Measurements from ENCODE around the gene SETBP1. TPM values are rescaled to one million over a fixed set of nuclear protein-coding genes. Genes with fewer than 3 reads are reported as not detected.

Gene SETBP1
- polyA plus RNA-seq, 1 experiment = 0.71 TPM

- Histone ChIP-seq H3K27ac (ENCODE audit: low read depth, low read length) (no peak overlapping the region), H3K27me3 (ENCODE audit: control insufficient read depth, insufficient read depth, low read length) (peaks cover 2% of the 10 kb centered on the region), H3K9me3 (ENCODE audit: control insufficient read depth, insufficient read depth, low read length) (no peaks in the 10 kb centered on the region), H3K4me3 (ENCODE audit: low read depth, low read length) (no peak overlapping the region)
- POLR2A ChIA-PET = no interaction called here
- CTCF ChIA-PET = no interaction called here
- TF ChIP-seq, protein P1, sequence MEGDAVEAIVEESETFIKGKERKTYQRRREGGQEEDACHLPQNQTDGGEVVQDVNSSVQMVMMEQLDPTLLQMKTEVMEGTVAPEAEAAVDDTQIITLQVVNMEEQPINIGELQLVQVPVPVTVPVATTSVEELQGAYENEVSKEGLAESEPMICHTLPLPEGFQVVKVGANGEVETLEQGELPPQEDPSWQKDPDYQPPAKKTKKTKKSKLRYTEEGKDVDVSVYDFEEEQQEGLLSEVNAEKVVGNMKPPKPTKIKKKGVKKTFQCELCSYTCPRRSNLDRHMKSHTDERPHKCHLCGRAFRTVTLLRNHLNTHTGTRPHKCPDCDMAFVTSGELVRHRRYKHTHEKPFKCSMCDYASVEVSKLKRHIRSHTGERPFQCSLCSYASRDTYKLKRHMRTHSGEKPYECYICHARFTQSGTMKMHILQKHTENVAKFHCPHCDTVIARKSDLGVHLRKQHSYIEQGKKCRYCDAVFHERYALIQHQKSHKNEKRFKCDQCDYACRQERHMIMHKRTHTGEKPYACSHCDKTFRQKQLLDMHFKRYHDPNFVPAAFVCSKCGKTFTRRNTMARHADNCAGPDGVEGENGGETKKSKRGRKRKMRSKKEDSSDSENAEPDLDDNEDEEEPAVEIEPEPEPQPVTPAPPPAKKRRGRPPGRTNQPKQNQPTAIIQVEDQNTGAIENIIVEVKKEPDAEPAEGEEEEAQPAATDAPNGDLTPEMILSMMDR (IDR thresholded peaks at IDR 0.05; ENCODE audit: low read depth, low read length) = no peak
- DNase-seq (ENCODE audit: low read depth, low spot score) = no peak
These were observed 163.8 kb downstream of the SETBP1 start for GRCh38 chr18:44844486-44844885.

GRCh38 chr18:44846450-44846849 lies 165.8 kb downstream of the SETBP1 start:
- CTCF ChIA-PET = no interaction called here
- Histone ChIP-seq H3K9me3 (ENCODE audit: control insufficient read depth, insufficient read depth, low read length) (no peaks in the 10 kb centered on the region), H3K27ac (ENCODE audit: low read depth, low read length) (no peak overlapping the region), H3K4me3 (ENCODE audit: low read depth, low read length) (no peak overlapping the region), H3K27me3 (ENCODE audit: control insufficient read depth, insufficient read depth, low read length) (peaks cover 2% of the 10 kb centered on the region)
- POLR2A ChIA-PET = no interaction called here
- TF ChIP-seq, protein P1 (IDR thresholded peaks at IDR 0.05; ENCODE audit: low read depth, low read length) = no peak
- no peak for DNase-seq (ENCODE audit: low read depth, low spot score)

DNA sequence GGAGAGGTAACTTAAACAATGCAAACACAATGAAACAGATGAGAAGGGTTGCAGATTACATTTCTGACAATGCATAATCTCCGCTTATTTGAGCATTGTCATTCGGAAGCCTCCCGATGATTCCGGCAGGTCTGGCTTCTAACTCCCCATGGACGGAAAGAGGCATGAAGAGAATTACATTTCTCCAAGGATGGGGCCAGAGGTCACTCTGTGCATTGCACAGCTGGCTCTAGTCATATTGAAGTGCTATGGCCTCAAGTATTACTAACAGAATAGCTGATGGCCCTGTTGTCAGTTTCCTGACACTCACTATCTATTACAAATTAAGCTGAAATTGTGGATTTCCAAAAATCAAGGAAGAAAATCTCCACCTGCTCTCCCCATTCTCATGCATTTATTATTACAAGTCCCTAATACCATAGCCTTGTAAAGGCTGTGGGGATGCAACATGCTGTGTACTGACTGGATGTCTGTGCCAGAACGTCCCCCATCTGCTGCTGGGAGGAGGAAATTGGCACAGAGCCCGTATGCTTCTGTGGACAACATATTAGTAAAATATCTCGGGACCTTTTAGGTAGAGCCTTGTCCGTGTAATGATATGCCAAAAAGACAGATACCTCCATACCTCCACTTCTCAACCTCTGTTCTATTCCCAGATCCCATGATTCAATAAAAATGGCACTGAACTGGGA lies 168.1 kb downstream of the SETBP1 start:
- TF ChIP-seq, protein P1 (IDR thresholded peaks at IDR 0.05; ENCODE audit: low read depth, low read length) = no peak
- ChIA-PET CTCF (no interaction called here), POLR2A (no interaction called here)
- no peak overlapping the region for H3K4me3 ChIP-seq (ENCODE audit: low read depth, low read length)
- no peaks in the 10 kb centered on the region for H3K9me3 ChIP-seq (ENCODE audit: control insufficient read depth, insufficient read depth, low read length)
- no peak for DNase-seq (ENCODE audit: low read depth, low spot score)
- H3K27me3 ChIP-seq (ENCODE audit: control insufficient read depth, insufficient read depth, low read length) = peaks cover 2% of the 10 kb centered on the region
- H3K27ac ChIP-seq (ENCODE audit: low read depth, low read length) = no peak overlapping the region

DNA sequence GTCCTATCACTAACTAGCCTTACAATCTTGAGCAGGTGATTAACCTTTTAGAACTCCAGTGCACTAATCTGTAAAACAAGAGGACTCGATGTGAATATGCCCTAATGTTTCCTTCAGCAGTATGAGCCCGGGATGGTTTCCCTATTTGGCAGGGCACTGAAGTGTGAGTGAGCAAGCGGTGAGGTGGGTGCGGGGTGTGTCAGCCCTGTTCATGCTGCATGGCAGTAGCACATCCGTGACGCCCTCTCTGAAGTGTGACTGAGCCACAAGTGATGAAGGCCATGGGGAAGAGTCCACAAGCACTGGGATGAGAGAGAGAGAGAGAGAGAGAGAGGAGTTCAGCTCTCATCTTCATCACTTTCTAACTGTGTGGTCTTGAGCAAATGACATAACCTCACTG lies 168.7 kb downstream of the SETBP1 start:
- TF ChIP-seq, protein P1 (IDR thresholded peaks at IDR 0.05; ENCODE audit: low read depth, low read length) = no peak
- Histone ChIP-seq H3K27me3 (ENCODE audit: control insufficient read depth, insufficient read depth, low read length) (peaks cover 2% of the 10 kb centered on the region), H3K27ac (ENCODE audit: low read depth, low read length) (no peak overlapping the region), H3K9me3 (ENCODE audit: control insufficient read depth, insufficient read depth, low read length) (no peaks in the 10 kb centered on the region), H3K4me3 (ENCODE audit: low read depth, low read length) (no peak overlapping the region)
- ChIA-PET CTCF (no interaction called here), POLR2A (no interaction called here)
- DNase-seq (ENCODE audit: low read depth, low spot score) = no peak

DNA sequence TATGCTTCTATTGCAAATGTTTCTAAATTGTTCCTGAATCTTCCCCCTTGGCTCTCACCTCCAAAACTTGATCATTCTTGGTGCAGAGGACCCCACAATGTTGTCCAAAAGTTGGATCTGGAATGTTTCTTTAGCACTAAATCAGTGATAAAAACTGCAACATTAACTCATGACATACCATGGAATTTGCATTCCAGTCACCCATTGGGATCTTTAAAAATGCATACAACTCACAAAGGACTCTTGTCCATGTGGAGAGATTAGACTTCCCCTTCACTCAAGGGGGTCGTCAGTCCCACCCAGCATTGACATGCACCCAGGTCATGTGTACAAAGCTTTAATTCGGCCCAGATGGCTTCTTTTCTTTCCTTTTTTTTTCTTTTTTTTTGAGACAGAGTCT lies 169.3 kb downstream of the SETBP1 start:
- CTCF ChIA-PET = no interaction called here
- Histone ChIP-seq H3K27ac (ENCODE audit: low read depth, low read length) (no peak overlapping the region), H3K4me3 (ENCODE audit: low read depth, low read length) (no peak overlapping the region), H3K27me3 (ENCODE audit: control insufficient read depth, insufficient read depth, low read length) (peaks cover 2% of the 10 kb centered on the region), H3K9me3 (ENCODE audit: control insufficient read depth, insufficient read depth, low read length) (no peaks in the 10 kb centered on the region)
- TF ChIP-seq, protein P1 (IDR thresholded peaks at IDR 0.05; ENCODE audit: low read depth, low read length) = no peak
- DNase-seq (ENCODE audit: low read depth, low spot score) = no peak
- POLR2A ChIA-PET = no interaction called here

Data from AG04450 (cell line).